Smooth muscle cell (in vitro differentiated cells): ENCODE data around the gene LPAR3. TPM values are rescaled to one million over a fixed set of nuclear protein-coding genes. Genes with fewer than 3 reads are reported as not detected.

Experiments used
- DNase-seq: peaks from one replicate; lab custom pipeline; 2025; ENCODE audit not compliant: unreplicated experiment; lab: John Stamatoyannopoulos, UW
- H2AFZ ChIP-seq: fragments of 200-600 bp; sonication (generic); 2 replicates; pipeline ENCODE4 v1.6.0; 2016; ENCODE audit warnings: antibody characterized with exemption, low read depth, mild to moderate bottlenecking
- H3F3A ChIP-seq: fragments of 200-600 bp; sonication (generic); 2 replicates; pipeline ENCODE4 v1.6.0; 2017; ENCODE audit warnings: antibody characterized with exemption, low read depth
- H3K27ac ChIP-seq: fragments of 200-600 bp; sonication (generic); 2 replicates; pipeline ENCODE4 v1.5.1; 2016; ENCODE audit warnings: low read depth, mild to moderate bottlenecking
- H3K27me3 ChIP-seq: fragments of 200-600 bp; sonication (generic); 2 replicates; pipeline ENCODE4 v1.6.1; 2016; ENCODE audit warnings: low read depth, mild to moderate bottlenecking
- H3K36me3 ChIP-seq: fragments of 200-600 bp; sonication (generic); 2 replicates; pipeline ENCODE4 v1.5.1; 2016; ENCODE audit warnings: low read depth
- H3K4me1 ChIP-seq: fragments of 200-600 bp; sonication (generic); 2 replicates; pipeline ENCODE4 v1.5.1; 2016; ENCODE audit warnings: low read depth
- H3K4me2 ChIP-seq: fragments of 200-600 bp; sonication (generic); 2 replicates; pipeline ENCODE4 v1.6.0; 2016; ENCODE audit warnings: mild to moderate bottlenecking
- H3K4me3 ChIP-seq: fragments of 200-600 bp; sonication (generic); 2 replicates; pipeline ENCODE4 v1.5.1; 2016; ENCODE audit warnings: mild to moderate bottlenecking
- H3K79me2 ChIP-seq: fragments of 200-600 bp; sonication (generic); 2 replicates; pipeline ENCODE4 v1.6.0; 2016; ENCODE audit warnings: low read depth, mild to moderate bottlenecking
- H3K9ac ChIP-seq: fragments of 200-600 bp; sonication (generic); 2 replicates; pipeline ENCODE4 v1.6.0; 2016; ENCODE audit warnings: low read depth
- H3K9me3 ChIP-seq: fragments of 200-600 bp; sonication (generic); replicated peaks from 2 replicates; pipeline ENCODE4 v1.5.1; 2016; ENCODE audit warnings: low read depth
- H4K20me1 ChIP-seq: fragments of 200-600 bp; sonication (generic); 2 replicates; pipeline ENCODE4 v1.6.0; 2016; ENCODE audit warnings: low read depth
- WGBS: methylation state at CpG from one replicate; pipeline ENCODE4 v1.1.7; 2016; ENCODE audit warnings: low lambda C conversion rate; 5-methylcytosine and 5-hydroxymethylcytosine counted together
- polyA plus RNA-seq: library from polyadenylated mRNA; unstranded; fragments of >200 nt; fragmentation: Nextera tagmentation; extraction: Ambion mirVana; gene quantifications from 2 replicates; pipeline ENCODE4 v1.2.1, GENCODE V29; 2016
- total RNA-seq: library from RNA; depleted of rRNA; stranded (reverse); fragments of >200 nt; gene quantifications from 2 replicates; pipeline ENCODE4 v1.2.3, GENCODE V29; 2014
- TF ChIP-seq, protein P1 (sequence below): fragments of 200-600 bp; sonication (generic); IDR thresholded peaks from 2 replicates; pipeline ENCODE4 v1.5.1; 2017; ENCODE audit warnings: borderline replicate concordance, mild to moderate bottlenecking, antibody characterized with exemption; ENCODE audit not compliant: insufficient read depth, poor library complexity, severe bottlenecking

The LPAR3 gene
- total and polyA plus RNA-seq, 2 experiments from 2014 or later: 0.78 to 0.94 TPM

DNA sequence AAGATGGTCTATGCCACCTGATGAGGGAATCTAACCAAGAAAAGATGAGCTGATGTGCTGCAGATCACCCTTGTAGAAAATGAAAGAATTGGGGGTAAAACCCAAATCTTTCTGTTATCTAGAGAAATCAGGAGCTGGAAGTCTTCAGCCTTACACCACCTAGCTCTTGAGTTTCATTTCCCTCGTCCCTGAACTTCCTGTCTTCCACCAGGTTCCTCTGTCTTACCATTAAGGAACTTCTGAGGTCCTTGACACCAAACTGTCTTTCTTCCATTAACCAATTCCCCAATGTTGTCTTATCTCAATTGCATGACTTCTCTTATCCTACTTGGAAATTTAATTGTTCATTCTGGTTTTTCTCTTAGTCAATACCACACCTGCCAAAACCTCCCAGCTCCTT, 31.5 kb downstream of the LPAR3 start:
- H3K36me3 ChIP-seq: no peaks in the 10 kb centered on the region
- no peak overlapping the region for H3K9ac ChIP-seq
- no peak for DNase-seq
- H3K4me2 ChIP-seq: no peak overlapping the region
- H3K4me1 ChIP-seq: no peaks in the 10 kb centered on the region
- no peak overlapping the region for H3K27ac ChIP-seq
- no peaks in the 10 kb centered on the region for H3K79me2 ChIP-seq
- no peaks in the 10 kb centered on the region for H3F3A ChIP-seq
- no peak overlapping the region for H2AFZ ChIP-seq
- H3K27me3 ChIP-seq: no peaks in the 10 kb centered on the region
- TF ChIP-seq, protein P1, sequence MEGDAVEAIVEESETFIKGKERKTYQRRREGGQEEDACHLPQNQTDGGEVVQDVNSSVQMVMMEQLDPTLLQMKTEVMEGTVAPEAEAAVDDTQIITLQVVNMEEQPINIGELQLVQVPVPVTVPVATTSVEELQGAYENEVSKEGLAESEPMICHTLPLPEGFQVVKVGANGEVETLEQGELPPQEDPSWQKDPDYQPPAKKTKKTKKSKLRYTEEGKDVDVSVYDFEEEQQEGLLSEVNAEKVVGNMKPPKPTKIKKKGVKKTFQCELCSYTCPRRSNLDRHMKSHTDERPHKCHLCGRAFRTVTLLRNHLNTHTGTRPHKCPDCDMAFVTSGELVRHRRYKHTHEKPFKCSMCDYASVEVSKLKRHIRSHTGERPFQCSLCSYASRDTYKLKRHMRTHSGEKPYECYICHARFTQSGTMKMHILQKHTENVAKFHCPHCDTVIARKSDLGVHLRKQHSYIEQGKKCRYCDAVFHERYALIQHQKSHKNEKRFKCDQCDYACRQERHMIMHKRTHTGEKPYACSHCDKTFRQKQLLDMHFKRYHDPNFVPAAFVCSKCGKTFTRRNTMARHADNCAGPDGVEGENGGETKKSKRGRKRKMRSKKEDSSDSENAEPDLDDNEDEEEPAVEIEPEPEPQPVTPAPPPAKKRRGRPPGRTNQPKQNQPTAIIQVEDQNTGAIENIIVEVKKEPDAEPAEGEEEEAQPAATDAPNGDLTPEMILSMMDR: no peak
- H3K9me3 ChIP-seq: no peaks in the 10 kb centered on the region
- 71% methylated on average over 1 of the region's 1 CpG for WGBS
- no peak overlapping the region for H3K4me3 ChIP-seq
- no peaks in the 10 kb centered on the region for H4K20me1 ChIP-seq

- H3K9ac ChIP-seq: no peak overlapping the region
- H3K9me3 ChIP-seq: no peaks in the 10 kb centered on the region
- no peaks in the 10 kb centered on the region for H3K27me3 ChIP-seq
- no peak overlapping the region for H3K27ac ChIP-seq
- H3K4me2 ChIP-seq: no peak overlapping the region
- H3K4me1 ChIP-seq: no peaks in the 10 kb centered on the region
- H3K4me3 ChIP-seq: no peak overlapping the region
- no peak overlapping the region for H2AFZ ChIP-seq
- TF ChIP-seq, protein P1: no peak
- WGBS: 71% methylated on average over 4 of the region's 4 CpGs
- H3K36me3 ChIP-seq: no peaks in the 10 kb centered on the region
- no peak for DNase-seq
- no peaks in the 10 kb centered on the region for H4K20me1 ChIP-seq
- H3K79me2 ChIP-seq: no peaks in the 10 kb centered on the region
- H3F3A ChIP-seq: no peaks in the 10 kb centered on the region
These were observed 33.1 kb downstream of the LPAR3 start for GRCh38 chr1:84859866-84860265.

DNA sequence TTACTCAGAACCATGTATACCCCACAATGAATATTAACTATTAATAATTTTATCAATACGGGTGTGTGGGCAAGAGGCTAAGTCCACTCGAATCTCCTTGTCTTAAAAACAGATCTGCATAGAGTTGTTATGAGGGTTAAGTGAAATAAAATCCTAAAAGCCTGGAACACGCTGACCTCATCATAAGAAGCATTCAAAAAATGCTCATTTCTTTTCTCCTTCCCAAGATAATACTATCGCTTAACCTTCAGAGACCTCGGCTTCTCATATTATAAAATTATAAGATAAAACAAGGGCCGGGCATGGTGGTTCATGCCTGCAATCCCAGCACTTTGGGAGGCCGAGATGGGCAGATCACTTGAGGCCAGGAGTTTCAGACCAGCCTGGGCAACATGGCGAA, 35.1 kb downstream of the LPAR3 start:
- Histone ChIP-seq H3K9ac (no peak overlapping the region), H3K79me2 (no peaks in the 10 kb centered on the region), H3K4me1 (no peaks in the 10 kb centered on the region), H3K36me3 (no peaks in the 10 kb centered on the region), H3K9me3 (no peaks in the 10 kb centered on the region), H3K4me2 (no peak overlapping the region), H2AFZ (no peak overlapping the region), H3K27ac (no peak overlapping the region), H3K27me3 (no peaks in the 10 kb centered on the region), H4K20me1 (no peaks in the 10 kb centered on the region), H3F3A (peaks cover 7% of the 10 kb centered on the region), H3K4me3 (no peak overlapping the region)
- TF ChIP-seq, protein P1: no peak
- no peak for DNase-seq
- 68% methylated on average over 8 of the region's 8 CpGs for WGBS

GRCh38 chr1:84856726-84857270, 36.2 kb downstream of the LPAR3 start:
- Histone ChIP-seq H3K4me1 (no peaks in the 10 kb centered on the region), H2AFZ (peak overlapping the region; percentile 2), H3K9me3 (no peaks in the 10 kb centered on the region), H3F3A (peaks cover 7% of the 10 kb centered on the region), H3K4me2 (no peak overlapping the region), H3K27ac (no peak overlapping the region), H3K27me3 (no peaks in the 10 kb centered on the region), H3K9ac (no peak overlapping the region), H4K20me1 (no peaks in the 10 kb centered on the region), H3K4me3 (no peak overlapping the region), H3K36me3 (no peaks in the 10 kb centered on the region), H3K79me2 (no peaks in the 10 kb centered on the region)
- DNase-seq: no peak
- 89% methylated on average over 2 of the region's 2 CpGs for WGBS
- TF ChIP-seq, protein P1: no peak
